ENCODE measurements around the gene YIPF1.

DNA sequence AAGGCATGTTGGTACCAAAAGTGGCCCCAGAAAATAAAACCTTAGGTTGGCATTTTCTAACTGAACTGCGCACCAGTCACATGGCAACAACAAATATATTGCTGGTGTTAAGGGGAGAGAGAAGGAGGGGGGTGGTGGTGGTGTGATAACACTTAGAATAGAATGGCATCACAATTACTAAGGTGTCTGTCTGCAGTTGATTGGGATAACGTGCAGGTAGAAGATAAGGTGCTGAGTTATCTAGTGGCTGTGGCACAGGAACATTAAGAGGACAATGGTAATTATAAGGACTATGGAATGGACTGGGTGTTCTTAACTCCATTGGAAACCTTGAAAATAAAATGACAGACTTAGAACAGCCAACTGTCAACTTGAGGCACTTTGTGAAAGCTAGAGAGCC is 1.4 kb upstream of the YIPF1 start:
- TF ChIP-seq, protein P1, sequence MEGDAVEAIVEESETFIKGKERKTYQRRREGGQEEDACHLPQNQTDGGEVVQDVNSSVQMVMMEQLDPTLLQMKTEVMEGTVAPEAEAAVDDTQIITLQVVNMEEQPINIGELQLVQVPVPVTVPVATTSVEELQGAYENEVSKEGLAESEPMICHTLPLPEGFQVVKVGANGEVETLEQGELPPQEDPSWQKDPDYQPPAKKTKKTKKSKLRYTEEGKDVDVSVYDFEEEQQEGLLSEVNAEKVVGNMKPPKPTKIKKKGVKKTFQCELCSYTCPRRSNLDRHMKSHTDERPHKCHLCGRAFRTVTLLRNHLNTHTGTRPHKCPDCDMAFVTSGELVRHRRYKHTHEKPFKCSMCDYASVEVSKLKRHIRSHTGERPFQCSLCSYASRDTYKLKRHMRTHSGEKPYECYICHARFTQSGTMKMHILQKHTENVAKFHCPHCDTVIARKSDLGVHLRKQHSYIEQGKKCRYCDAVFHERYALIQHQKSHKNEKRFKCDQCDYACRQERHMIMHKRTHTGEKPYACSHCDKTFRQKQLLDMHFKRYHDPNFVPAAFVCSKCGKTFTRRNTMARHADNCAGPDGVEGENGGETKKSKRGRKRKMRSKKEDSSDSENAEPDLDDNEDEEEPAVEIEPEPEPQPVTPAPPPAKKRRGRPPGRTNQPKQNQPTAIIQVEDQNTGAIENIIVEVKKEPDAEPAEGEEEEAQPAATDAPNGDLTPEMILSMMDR (conservative IDR thresholded peaks at IDR 0.05 in 1 of 2, IDR thresholded peaks at IDR 0.05 in 1 of 2; ENCODE audit: low read depth in 1 of 2, low read length in 2 of 2) = no peak
- TF ChIP-seq EZH2 (IDR thresholded peaks at IDR 0.05; ENCODE audit: low read length, missing control alignments) = no peak

Data from fibroblast of lung (primary cell).